Adipose tissue (tissue), 3 donors: ENCODE measurements around the gene PSMD2. TPM values are rescaled to one million over a fixed set of nuclear protein-coding genes. Genes with fewer than 3 reads are reported as not detected.
"Not testable (repeated sequence)": the region's sequence is repeated elsewhere in the genome, so short reads cannot be mapped to it uniquely, and the experiment has no call there.

Experiments
- H3K27ac ChIP-seq: one replicate; pipeline ENCODE4 v1.5.1; 2013; ENCODE audit warnings: low read depth, low read length
- WGBS, 3 donors: extraction: QIAGEN DNeasy Blood & Tissue Kit; methylation state at CpG; one replicate each; pipeline ENCODE4 v1.1.7; 2013; 5-methylcytosine and 5-hydroxymethylcytosine counted together
- polyA plus RNA-seq, 3 donors: library from polyadenylated mRNA; stranded (reverse); fragments of 200-250 nt; gene quantifications; one replicate each; pipeline ENCODE4 v1.2.3, GENCODE V29; 2013
- donor health status: healthy with polysubstance abuse.
- donor health status: Bipolar disorder and iron deficiency.
- donor health status: healthy.

PSMD2 gene
- 100 to 1,000 TPM in 2 of 3 donors, 10 to 100 TPM in 1; 74.6 to 181 (median 139) TPM for polyA plus RNA-seq

- WGBS, 3 donors = 0 to 1% (median 0%) methylated on average over 57 to 78 of the region's 78 CpGs
- H3K27ac ChIP-seq = no peak within 1 kb of the TSS
Measured at GRCh38 chr3:184298759-184299487, at the start of gene PSMD2. PSMD2 (plus strand) TSS chr3:184299241; CDS start chr3:184299267, 26 bp downstream.

GRCh38 chr3:184249412-184250166, 49.5 kb upstream of the PSMD2 start, which contains the start of gene EEF1AKMT4:
EEF1AKMT4 (plus strand) TSS chr3:184249672; CDS start chr3:184249695, 23 bp downstream.
- WGBS, 3 donors = 0 to 1% (median 0%) methylated on average over 53 to 54 of the region's 54 CpGs
- peak within 1 kb of the TSS; percentile 68 for H3K27ac ChIP-seq

- WGBS, 3 donors = 13 to 14% (median 13%) methylated on average over 20 of the region's 20 CpGs
- no peak overlapping the region for H3K27ac ChIP-seq
Measured at GRCh38 chr3:184250167-184250828, 48.7 kb upstream of the PSMD2 start.

- 93 to 99% (median 94%) methylated on average over 3 of the region's 3 CpGs for WGBS, 3 donors
- no peak overlapping the region for H3K27ac ChIP-seq
Measured at GRCh38 chr3:184255291-184256039, 43.6 kb upstream of the PSMD2 start.

GRCh38 chr3:184257083-184257915, 41.7 kb upstream of the PSMD2 start:
- no peak overlapping the region for H3K27ac ChIP-seq
- 91 to 93% (median 93%) methylated on average over 23 of the region's 23 CpGs for WGBS, 3 donors

GRCh38 chr3:184258926-184259325, 40.1 kb upstream of the PSMD2 start:
- H3K27ac ChIP-seq = no peak overlapping the region
- 88 to 93% (median 89%) methylated on average over 5 of the region's 5 CpGs for WGBS, 3 donors

- WGBS, 3 donors = 19 to 25% (median 20%) methylated on average over 13 to 28 of the region's 28 CpGs
- H3K27ac ChIP-seq = no peak overlapping the region
Measured at GRCh38 chr3:184259396-184259877, 39.6 kb upstream of the PSMD2 start.

- WGBS, 3 donors = 1 to 2% (median 2%) methylated on average over 61 to 77 of the region's 91 CpGs
- H3K27ac ChIP-seq = no peak overlapping the region
Measured at GRCh38 chr3:184259878-184260723, 38.9 kb upstream of the PSMD2 start.

- no peak overlapping the region for H3K27ac ChIP-seq
- WGBS, 3 donors = 1 to 2% (median 1%) methylated on average over 31 to 49 of the region's 49 CpGs
Measured at GRCh38 chr3:184260724-184261269, 38.2 kb upstream of the PSMD2 start.

GRCh38 chr3:184261270-184261853, 37.7 kb upstream of the PSMD2 start, which contains the start of gene CAMK2N2:
CAMK2N2 (minus strand) TSS chr3:184261553; CDS start chr3:184261285, 268 bp downstream.
- H3K27ac ChIP-seq = no peak within 1 kb of the TSS
- WGBS, 3 donors = 0 to 1% (median 1%) methylated on average over 38 to 66 of the region's 67 CpGs

- WGBS, 3 donors = 0 to 3% (median 3%) methylated on average over 64 to 66 of the region's 66 CpGs
- no peak overlapping the region for H3K27ac ChIP-seq
Measured at GRCh38 chr3:184261854-184262763, 36.9 kb upstream of the PSMD2 start.

GRCh38 chr3:184262764-184263179, 36.3 kb upstream of the PSMD2 start:
- H3K27ac ChIP-seq = no peak overlapping the region
- 11 to 16% (median 15%) methylated on average over 15 of the region's 15 CpGs for WGBS, 3 donors

GRCh38 chr3:184267249-184267648, 31.8 kb upstream of the PSMD2 start:
- H3K27ac ChIP-seq = not testable (repeated sequence)
- WGBS, 3 donors = 71 to 96% (median 89%) methylated on average over 1 of the region's 1 CpG

- WGBS, 3 donors = 38 to 69% (median 50%) methylated on average over 1 of the region's 1 CpG
- no peak overlapping the region for H3K27ac ChIP-seq
Measured at GRCh38 chr3:184272269-184272668, 26.8 kb upstream of the PSMD2 start.

- WGBS, 3 donors = 70 to 73% (median 73%) methylated on average over 12 of the region's 12 CpGs
- no peak overlapping the region for H3K27ac ChIP-seq
Measured at GRCh38 chr3:184275381-184275701, 23.7 kb upstream of the PSMD2 start.
